ENCODE results near the gene COQ2.

- no peak for TF ChIP-seq SIN3A (IDR thresholded peaks at IDR 0.05; ENCODE audit: borderline replicate concordance, insufficient read depth, low read length)
- TF ChIP-seq POLR2AphosphoS5 (IDR thresholded peaks at IDR 0.05; ENCODE audit: low read depth, low read length), result no peak
- no peak for TF ChIP-seq FOXP2 (optimal IDR thresholded peaks at IDR 0.05; ENCODE audit: borderline replicate concordance, extremely low read depth, extremely low read length, insufficient read depth)
Measured at GRCh38 chr4:83247415-83248357, 36.9 kb downstream of the COQ2 start.
